GM12872 (cell line): ENCODE measurements around the gene SPINT3.

Experiments used
- CTCF ChIP-seq: IDR thresholded peaks from 3 replicates; pipeline ENCODE4 v1.5.1; 2011; ENCODE audit warnings: low read depth, mild to moderate bottlenecking, low read length, moderate library complexity; ENCODE audit not compliant: insufficient read depth

Gene SPINT3, protein sequence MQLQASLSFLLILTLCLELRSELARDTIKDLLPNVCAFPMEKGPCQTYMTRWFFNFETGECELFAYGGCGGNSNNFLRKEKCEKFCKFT

GRCh38 chr20:45515147-45515913 is at the start of gene SPINT3:
TSS of gene SPINT3 (minus strand) at chr20:45515622. CDS start at chr20:45515608, 14 bp downstream.
- TF ChIP-seq CTCF, result no peak

- no peak for TF ChIP-seq CTCF
Measured at GRCh38 chr20:45564760-45565276, 49.4 kb upstream of the SPINT3 start.

DNA sequence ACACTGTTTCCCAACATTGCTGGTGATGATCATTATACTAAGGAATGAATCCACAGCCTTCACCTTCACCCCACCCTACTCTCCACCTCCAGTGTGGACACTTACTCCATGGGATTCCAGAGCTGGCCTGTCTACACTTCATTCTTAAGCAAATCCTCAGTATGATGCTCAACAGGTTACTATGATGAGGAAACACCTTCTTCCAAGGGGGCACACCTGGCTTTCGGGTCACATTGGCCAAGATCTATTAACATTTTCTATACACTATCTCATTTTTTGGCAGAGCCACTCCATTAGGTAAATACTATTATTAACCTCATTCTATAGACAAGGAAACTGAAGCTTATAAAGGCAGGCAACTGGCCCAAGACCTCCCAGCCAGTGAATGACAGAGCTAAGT is 39.8 kb upstream of the SPINT3 start:
- TF ChIP-seq CTCF, result no peak

DNA sequence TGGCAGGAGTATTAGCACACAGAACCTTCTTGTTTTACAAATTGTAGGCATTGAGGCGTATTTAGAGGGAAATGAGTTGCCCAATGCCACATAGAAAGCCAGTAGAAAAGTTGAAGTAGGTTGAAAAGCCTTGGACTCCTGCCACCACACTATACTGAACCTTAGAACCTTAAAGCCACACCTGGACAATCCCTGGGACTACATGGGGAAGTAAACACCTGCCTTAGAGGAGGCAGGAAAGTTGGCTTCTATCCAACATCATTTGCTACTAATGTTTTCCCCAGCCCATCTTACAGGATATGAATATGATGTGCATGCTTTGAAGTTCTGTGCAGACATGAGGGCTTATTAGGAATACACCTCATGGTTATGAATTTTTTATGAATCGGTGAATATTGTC is 37.0 kb upstream of the SPINT3 start:
- no peak for TF ChIP-seq CTCF

DNA sequence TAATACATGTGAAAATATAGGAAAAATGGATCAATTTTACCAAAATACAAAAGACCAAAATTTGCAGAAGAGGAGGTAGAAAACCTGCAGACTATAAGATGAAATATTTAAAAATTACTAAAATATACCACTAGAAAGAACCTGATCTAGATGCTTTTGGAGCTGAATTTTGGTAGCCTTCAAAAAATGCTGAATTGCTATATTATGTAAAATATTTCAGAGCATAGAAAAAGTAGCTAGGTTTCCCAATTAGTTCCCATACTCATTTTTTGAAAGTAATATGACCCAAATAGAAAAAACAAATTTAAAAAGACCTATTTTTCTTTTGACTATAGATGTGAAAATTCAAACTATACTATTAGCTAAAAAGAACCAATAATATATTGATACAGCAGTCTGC is 35.3 kb upstream of the SPINT3 start:
- TF ChIP-seq CTCF, result no peak

DNA sequence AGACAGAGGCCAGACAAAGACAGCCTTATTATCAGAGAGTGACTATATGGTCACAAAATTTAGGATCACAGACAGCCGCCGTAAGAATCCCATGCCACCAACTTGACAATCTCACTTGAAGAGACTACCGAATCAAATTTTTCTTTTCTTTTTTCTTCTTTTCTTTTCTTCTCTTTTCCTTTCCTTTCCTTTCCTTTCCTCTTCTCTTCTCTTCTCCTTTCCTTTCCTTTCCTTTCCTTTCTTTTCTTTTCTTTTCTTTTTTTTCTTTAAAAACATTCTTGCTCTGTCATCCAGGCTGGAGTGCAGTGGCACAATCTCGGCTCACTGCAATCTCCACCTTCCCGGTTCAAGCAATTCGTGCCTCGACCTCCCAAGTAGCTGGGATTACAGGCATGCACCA is 33.0 kb upstream of the SPINT3 start:
- no peak for TF ChIP-seq CTCF

- TF ChIP-seq CTCF, result no peak
Measured at GRCh38 chr20:45547206-45547770, 31.9 kb upstream of the SPINT3 start, which contains the start of gene EPPIN. TSS of gene EPPIN (minus strand) at chr20:45547401. CDS start at chr20:45547357, 44 bp downstream.
